ENCODE results near the gene POMGNT2.

GRCh38 chr3:43098761-43099160 lies 7.1 kb downstream of the POMGNT2 start:
- TF ChIP-seq POLR2A (IDR thresholded peaks at IDR 0.05) (no peak), POLR2AphosphoS5 (IDR thresholded peaks at IDR 0.05) (no peak)
- TF ChIP-seq, protein P1, sequence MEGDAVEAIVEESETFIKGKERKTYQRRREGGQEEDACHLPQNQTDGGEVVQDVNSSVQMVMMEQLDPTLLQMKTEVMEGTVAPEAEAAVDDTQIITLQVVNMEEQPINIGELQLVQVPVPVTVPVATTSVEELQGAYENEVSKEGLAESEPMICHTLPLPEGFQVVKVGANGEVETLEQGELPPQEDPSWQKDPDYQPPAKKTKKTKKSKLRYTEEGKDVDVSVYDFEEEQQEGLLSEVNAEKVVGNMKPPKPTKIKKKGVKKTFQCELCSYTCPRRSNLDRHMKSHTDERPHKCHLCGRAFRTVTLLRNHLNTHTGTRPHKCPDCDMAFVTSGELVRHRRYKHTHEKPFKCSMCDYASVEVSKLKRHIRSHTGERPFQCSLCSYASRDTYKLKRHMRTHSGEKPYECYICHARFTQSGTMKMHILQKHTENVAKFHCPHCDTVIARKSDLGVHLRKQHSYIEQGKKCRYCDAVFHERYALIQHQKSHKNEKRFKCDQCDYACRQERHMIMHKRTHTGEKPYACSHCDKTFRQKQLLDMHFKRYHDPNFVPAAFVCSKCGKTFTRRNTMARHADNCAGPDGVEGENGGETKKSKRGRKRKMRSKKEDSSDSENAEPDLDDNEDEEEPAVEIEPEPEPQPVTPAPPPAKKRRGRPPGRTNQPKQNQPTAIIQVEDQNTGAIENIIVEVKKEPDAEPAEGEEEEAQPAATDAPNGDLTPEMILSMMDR (IDR thresholded peaks at IDR 0.05): no peak
